BLaER1 (cell line): Measurements from ENCODE around the gene RAD52.
A peak's percentile ranks its signal among the peaks of the same experiment; 100 is the strongest.

Experiments used
- H3K27ac ChIP-seq: shearing (Covaris generic); formaldehyde crosslinking; 2 replicates; pipeline ENCODE4 v1.8.1; 2022
- H3K27me3 ChIP-seq: shearing (Covaris generic); formaldehyde crosslinking; 2 replicates; pipeline ENCODE4 v1.8.1; 2022
- H3K36me3 ChIP-seq: shearing (Covaris generic); formaldehyde crosslinking; 2 replicates; pipeline ENCODE4 v1.8.1; 2022
- H3K4me1 ChIP-seq: shearing (Covaris generic); formaldehyde crosslinking; 2 replicates; pipeline ENCODE4 v1.8.1; 2022
- H3K4me2 ChIP-seq: shearing (Covaris generic); formaldehyde crosslinking; 2 replicates; pipeline ENCODE4 v1.8.1; 2022
- H3K4me3 ChIP-seq: shearing (Covaris generic); formaldehyde crosslinking; 2 replicates; pipeline ENCODE4 v1.8.1; 2022
- H3K9ac ChIP-seq: shearing (Covaris generic); formaldehyde crosslinking; 2 replicates; pipeline ENCODE4 v1.8.1; 2022
- H3K9me3 ChIP-seq: shearing (Covaris generic); formaldehyde crosslinking; 2 replicates; pipeline ENCODE4 v1.8.1; 2022
- H4K20me1 ChIP-seq: shearing (Covaris generic); formaldehyde crosslinking; 2 replicates; pipeline ENCODE4 v1.8.1; 2022
- Cebpa-rat ChIP-seq: shearing (Covaris generic); IDR thresholded peaks from 2 replicates; pipeline ENCODE4 v1.8.1; 2022

Gene RAD52

DNA sequence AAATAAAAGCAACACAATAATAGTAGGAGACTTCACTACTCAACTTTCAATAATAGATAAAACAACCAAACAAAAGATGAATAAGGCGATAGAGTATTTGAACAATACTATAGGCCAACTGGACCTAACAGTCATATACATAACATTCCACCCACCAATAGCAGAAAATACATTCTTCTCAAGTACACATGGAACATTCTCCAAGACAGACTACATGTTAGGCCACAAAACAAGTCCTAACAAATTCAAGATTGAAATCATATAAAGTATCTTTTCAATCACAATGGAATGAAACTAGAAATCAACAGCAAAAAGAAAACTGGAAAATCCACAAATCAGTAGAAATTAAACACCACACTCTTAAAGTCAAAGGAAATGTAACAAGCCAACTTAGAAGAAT, 28.8 kb downstream of the RAD52 start:
- Histone ChIP-seq H3K27me3 (no peaks in the 10 kb centered on the region), H3K27ac (no peak overlapping the region), H3K4me3 (no peak overlapping the region), H3K9me3 (no peaks in the 10 kb centered on the region), H3K9ac (no peak overlapping the region), H3K36me3 (peaks cover 86% of the 10 kb centered on the region), H3K4me2 (no peak overlapping the region), H4K20me1 (no peaks in the 10 kb centered on the region), H3K4me1 (peaks cover 28% of the 10 kb centered on the region)
- TF ChIP-seq Cebpa-rat = no peak

DNA sequence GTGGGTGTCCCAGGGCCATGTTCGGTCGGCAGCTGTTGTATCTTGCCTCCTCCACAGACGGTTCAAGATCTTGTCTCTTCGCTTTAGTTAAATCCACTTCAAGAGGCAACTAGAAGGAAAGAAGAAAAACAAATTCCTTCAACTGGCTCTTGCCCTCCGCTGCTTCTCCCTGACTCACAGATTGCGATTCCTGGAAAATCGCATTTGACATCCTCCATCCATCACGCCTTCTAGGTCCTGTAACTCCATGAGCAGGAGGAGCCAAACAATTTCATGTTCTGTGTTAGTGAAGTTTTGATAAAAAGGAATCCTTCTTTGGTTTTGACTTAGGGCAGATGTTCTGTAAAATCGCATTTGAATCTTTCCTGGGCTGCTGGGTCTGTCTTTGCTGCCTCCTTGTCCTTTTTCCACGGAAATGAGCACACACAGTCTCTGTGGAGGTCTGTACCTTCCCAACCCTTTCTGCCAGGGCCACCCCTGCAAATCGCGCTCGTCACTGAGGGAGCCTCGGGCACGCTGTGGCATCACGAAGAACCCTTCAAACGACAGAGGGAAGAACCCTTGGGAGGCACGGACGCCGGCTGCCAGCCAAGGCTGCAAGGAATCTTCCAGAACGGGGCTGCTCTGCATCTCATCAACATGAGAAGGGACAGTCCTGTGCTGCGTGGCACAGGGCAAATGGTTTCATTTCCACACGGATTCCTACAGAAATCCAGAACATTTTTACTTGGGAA, 32.6 kb downstream of the RAD52 start:
- Histone ChIP-seq H3K4me1 (peaks cover 66% of the 10 kb centered on the region), H3K27ac (peak overlapping the region; percentile 91), H3K4me3 (peak overlapping the region; percentile 46), H4K20me1 (no peaks in the 10 kb centered on the region), H3K36me3 (peaks cover 70% of the 10 kb centered on the region), H3K4me2 (peak overlapping the region; percentile 77), H3K27me3 (no peaks in the 10 kb centered on the region), H3K9me3 (no peaks in the 10 kb centered on the region), H3K9ac (peak overlapping the region; percentile 71; the same call in 1 of the 2 replicates)
- TF ChIP-seq Cebpa-rat = no peak

DNA sequence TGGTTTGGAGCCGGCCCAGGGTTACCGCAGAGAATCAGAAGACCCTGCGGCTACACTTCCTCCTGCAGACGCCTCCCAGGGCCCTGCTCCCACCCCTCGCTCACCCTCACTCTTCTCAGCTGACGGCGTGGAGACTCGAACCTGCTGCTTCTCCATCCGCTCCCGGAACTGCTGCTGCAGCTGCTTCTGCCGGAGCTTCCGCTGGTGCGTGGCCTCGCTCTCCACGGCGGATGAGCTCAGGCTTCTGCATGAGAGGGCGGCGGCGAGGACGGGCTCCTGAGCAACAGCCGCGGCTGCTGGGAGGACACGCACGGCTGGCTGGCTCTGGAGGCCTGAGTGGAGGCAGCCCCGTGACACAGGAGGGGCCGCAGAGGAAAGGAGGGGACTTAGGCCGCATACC, 33.3 kb downstream of the RAD52 start:
- no peaks in the 10 kb centered on the region for H4K20me1 ChIP-seq
- H3K36me3 ChIP-seq = peaks cover 70% of the 10 kb centered on the region

DNA sequence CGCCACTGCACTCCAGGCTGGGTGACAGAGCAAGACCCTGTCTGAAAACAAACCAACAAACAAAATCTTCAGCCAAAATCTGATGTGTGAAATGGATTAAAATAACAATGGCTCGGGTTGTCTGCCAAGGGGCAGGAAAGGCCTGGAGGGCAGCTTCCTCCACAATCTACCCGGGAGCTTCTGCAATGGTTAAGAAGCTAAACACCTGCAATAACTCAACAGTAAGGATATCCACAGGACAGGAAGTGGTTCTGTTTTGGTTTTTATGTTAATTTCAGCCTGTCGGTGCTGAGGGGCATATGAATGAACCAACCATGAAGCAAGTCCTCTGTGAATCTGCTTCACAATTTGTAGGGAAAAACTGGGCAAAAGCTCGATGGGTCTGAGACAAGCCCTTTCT, 34.4 kb downstream of the RAD52 start:
- no peaks in the 10 kb centered on the region for H4K20me1 ChIP-seq
- H3K27me3 ChIP-seq = no peaks in the 10 kb centered on the region
- peak overlapping the region; percentile 77 for H3K4me2 ChIP-seq
- no peaks in the 10 kb centered on the region for H3K9me3 ChIP-seq
- peak overlapping the region; percentile 91 for H3K27ac ChIP-seq
- peak overlapping the region; percentile 46 for H3K4me3 ChIP-seq
- TF ChIP-seq Cebpa-rat = no peak
- peak overlapping the region; percentile 71 for H3K9ac ChIP-seq
- H3K4me1 ChIP-seq = peaks cover 83% of the 10 kb centered on the region
- peaks cover 72% of the 10 kb centered on the region for H3K36me3 ChIP-seq

More for the DNA sequence above, 33.3 kb downstream of the RAD52 start:
- H3K4me3 ChIP-seq = peak overlapping the region; percentile 46
- TF ChIP-seq Cebpa-rat = no peak
- peaks cover 72% of the 10 kb centered on the region for H3K4me1 ChIP-seq
- H3K9ac ChIP-seq = peak overlapping the region; percentile 71
- H3K9me3 ChIP-seq = no peaks in the 10 kb centered on the region
- peak overlapping the region; percentile 77 for H3K4me2 ChIP-seq
- no peaks in the 10 kb centered on the region for H3K27me3 ChIP-seq
- peak overlapping the region; percentile 91 for H3K27ac ChIP-seq

GRCh38 chr12:913919-914698, 35.4 kb downstream of the RAD52 start:
- Histone ChIP-seq H3K27me3 (no peaks in the 10 kb centered on the region), H3K9me3 (no peaks in the 10 kb centered on the region), H3K4me1 (peaks cover 93% of the 10 kb centered on the region), H4K20me1 (no peaks in the 10 kb centered on the region), H3K36me3 (peaks cover 72% of the 10 kb centered on the region), H3K4me3 (0 out of 2 replicates have a peak overlapping the region, but pooled peaks have one; percentile 46), H3K4me2 (peak overlapping the region; percentile 77), H3K9ac (peak overlapping the region; percentile 71), H3K27ac (peak overlapping the region; percentile 91)
- TF ChIP-seq Cebpa-rat = no peak

DNA sequence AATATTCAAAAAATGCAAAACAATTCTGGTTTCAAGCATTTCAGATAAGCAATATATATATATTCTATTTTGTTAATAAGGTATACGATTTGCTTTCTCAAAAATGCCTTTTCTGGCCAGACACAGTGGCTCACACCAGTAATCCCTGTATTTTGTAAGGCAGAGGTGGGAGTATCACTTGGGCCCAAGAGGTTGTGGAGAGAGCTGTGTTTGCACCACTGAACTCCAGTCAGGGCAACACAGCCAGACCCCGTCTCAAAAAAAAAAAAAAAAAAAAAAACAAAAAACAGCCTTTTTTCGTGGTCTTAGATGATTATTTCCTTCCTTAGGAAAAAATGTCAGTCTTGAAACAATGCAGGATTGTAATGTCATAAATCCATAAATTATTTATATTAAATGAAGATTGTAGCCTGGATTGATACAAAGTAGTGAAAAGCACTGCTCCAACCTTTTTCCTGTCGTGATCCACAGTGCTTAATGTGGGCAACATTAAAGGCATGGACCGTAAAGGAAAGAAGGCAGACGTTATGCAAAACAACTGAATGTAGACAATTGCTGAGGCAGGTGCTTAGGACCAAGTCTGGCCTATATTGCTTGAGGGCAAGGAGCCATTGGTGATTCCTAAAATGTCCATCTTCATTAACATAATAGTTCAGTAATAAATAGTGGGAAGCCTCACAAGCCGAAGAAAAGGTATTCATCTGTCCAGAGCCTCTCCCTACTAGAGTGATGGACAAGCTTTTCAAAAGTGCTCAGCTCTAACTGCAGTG, 36.8 kb downstream of the RAD52 start:
- Histone ChIP-seq H3K9ac (no peak overlapping the region), H3K27me3 (no peaks in the 10 kb centered on the region), H4K20me1 (no peaks in the 10 kb centered on the region), H3K4me3 (no peak overlapping the region), H3K4me2 (peak overlapping the region; percentile 77), H3K27ac (peak overlapping the region; percentile 91), H3K36me3 (peaks cover 71% of the 10 kb centered on the region), H3K4me1 (peaks cover 95% of the 10 kb centered on the region), H3K9me3 (no peaks in the 10 kb centered on the region)
- no peak for TF ChIP-seq Cebpa-rat

GRCh38 chr12:911191-911826, 38.2 kb downstream of the RAD52 start:
- Histone ChIP-seq H3K4me3 (no peak overlapping the region), H3K9ac (no peak overlapping the region), H3K27me3 (no peaks in the 10 kb centered on the region), H3K4me2 (no peak overlapping the region), H3K9me3 (no peaks in the 10 kb centered on the region), H3K36me3 (peaks cover 76% of the 10 kb centered on the region), H4K20me1 (peaks cover 5% of the 10 kb centered on the region), H3K4me1 (peaks cover 95% of the 10 kb centered on the region), H3K27ac (0 out of 2 replicates have a peak overlapping the region, but pooled peaks have one; percentile 0)
- no peak for TF ChIP-seq Cebpa-rat

GRCh38 chr12:910416-910815, 39.1 kb downstream of the RAD52 start:
- Histone ChIP-seq H3K9me3 (no peaks in the 10 kb centered on the region), H3K4me1 (peaks cover 96% of the 10 kb centered on the region), H3K36me3 (peaks cover 77% of the 10 kb centered on the region), H4K20me1 (peaks cover 14% of the 10 kb centered on the region), H3K4me3 (no peak overlapping the region), H3K27ac (no peak overlapping the region), H3K4me2 (no peak overlapping the region), H3K27me3 (no peaks in the 10 kb centered on the region), H3K9ac (no peak overlapping the region)
- TF ChIP-seq Cebpa-rat = no peak

DNA sequence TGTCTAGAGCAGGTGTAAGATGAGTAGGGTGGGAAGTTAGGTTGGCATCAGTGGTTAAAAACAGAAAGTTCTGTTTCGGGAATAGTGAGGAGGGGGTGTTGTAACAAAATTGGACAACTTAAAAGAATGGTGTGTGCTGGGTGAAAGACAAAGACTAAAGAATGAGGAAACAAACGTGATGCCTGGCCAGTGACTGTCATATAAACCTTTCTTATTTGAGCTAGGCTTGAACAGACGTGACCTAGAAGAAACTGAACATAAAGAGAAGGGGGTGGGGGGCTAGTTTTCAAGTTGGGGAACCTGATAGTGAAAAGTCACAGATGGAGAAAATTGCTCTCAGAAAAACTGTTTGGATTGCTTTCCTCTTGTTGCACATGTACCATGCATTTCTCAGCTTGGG, 39.6 kb downstream of the RAD52 start:
- H3K4me1 ChIP-seq = peaks cover 96% of the 10 kb centered on the region
- H3K36me3 ChIP-seq = peaks cover 77% of the 10 kb centered on the region
- no peaks in the 10 kb centered on the region for H3K27me3 ChIP-seq
- H3K9ac ChIP-seq = no peak overlapping the region
- H3K9me3 ChIP-seq = no peaks in the 10 kb centered on the region
- peaks cover 20% of the 10 kb centered on the region for H4K20me1 ChIP-seq
- TF ChIP-seq Cebpa-rat = no peak
- no peak overlapping the region for H3K27ac ChIP-seq
- H3K4me2 ChIP-seq = no peak overlapping the region
- H3K4me3 ChIP-seq = no peak overlapping the region
